Astrocyte (in vitro differentiated cells and primary cell): ENCODE measurements around the gene TLR2. TPM values are rescaled to one million over a fixed set of nuclear protein-coding genes. Genes with fewer than 3 reads are reported as not detected.

Source experiments
- DNase-seq: peaks from one replicate; pipeline ENCODE4 v3.0.0-alpha.2; 2010; ENCODE audit warnings: low read depth
- FAIRE-seq: peaks from 2 replicates; lab custom pipeline; 2011; peaks lifted over from hg19 to GRCh38; lab: Jason Lieb, UNC
- H2AFZ ChIP-seq: 2 replicates; pipeline ENCODE4 v1.6.0; 2012; ENCODE audit warnings: low read depth, low read length, inconsistent platforms
- H3K27ac ChIP-seq: 2 replicates; pipeline ENCODE4 v1.5.1; 2011; ENCODE audit warnings: low read depth, low read length, inconsistent platforms
- H3K27me3 ChIP-seq: 2 replicates; pipeline ENCODE4 v1.6.0; 2011; ENCODE audit warnings: low read length, inconsistent platforms; ENCODE audit not compliant: insufficient read depth
- H3K36me3 ChIP-seq: 2 replicates; pipeline ENCODE4 v1.5.1; 2011; ENCODE audit warnings: low read length, inconsistent platforms; ENCODE audit not compliant: insufficient read depth
- H3K4me1 ChIP-seq: 2 replicates; pipeline ENCODE4 v1.5.1; 2011; ENCODE audit warnings: low read length, inconsistent platforms; ENCODE audit not compliant: insufficient read depth
- H3K4me2 ChIP-seq: 2 replicates; pipeline ENCODE4 v1.6.0; 2012; ENCODE audit warnings: low read length, inconsistent platforms
- H3K4me3 ChIP-seq: 2 replicates; pipeline ENCODE4 v1.5.1; 2011; ENCODE audit warnings: low read depth, mild to moderate bottlenecking, low read length, inconsistent platforms; ENCODE audit not compliant: insufficient read depth
- H3K79me2 ChIP-seq: 2 replicates; pipeline ENCODE4 v1.6.0; 2012; ENCODE audit warnings: mild to moderate bottlenecking, low read length, inconsistent platforms; ENCODE audit not compliant: insufficient read depth
- H3K9ac ChIP-seq: 2 replicates; pipeline ENCODE4 v1.6.0; 2012; ENCODE audit warnings: mild to moderate bottlenecking, low read length, inconsistent platforms
- H3K9me3 ChIP-seq: 2 replicates; pipeline ENCODE4 v1.5.1; 2012; ENCODE audit warnings: low read depth, mild to moderate bottlenecking, low read length, inconsistent platforms; ENCODE audit not compliant: insufficient read depth
- H4K20me1 ChIP-seq: 2 replicates; pipeline ENCODE4 v1.6.0; 2012; ENCODE audit warnings: low read length, inconsistent platforms; ENCODE audit not compliant: insufficient read depth
- H3K27ac Mint-ChIP-seq: one replicate; pipeline ENCODE4 v1.8.0; 2021; ENCODE audit warnings: mild to moderate bottlenecking, mixed read lengths; ENCODE audit not compliant: unreplicated experiment
- H3K27me3 Mint-ChIP-seq: one replicate; pipeline ENCODE4 v1.8.0; 2021; ENCODE audit warnings: low read depth, mixed read lengths; ENCODE audit not compliant: unreplicated experiment
- H3K36me3 Mint-ChIP-seq: one replicate; pipeline ENCODE4 v1.8.0; 2021; ENCODE audit warnings: low read depth, mixed read lengths; ENCODE audit not compliant: unreplicated experiment
- H3K4me1 Mint-ChIP-seq: one replicate; pipeline ENCODE4 v1.8.0; 2021; ENCODE audit warnings: low read depth, mixed read lengths; ENCODE audit not compliant: unreplicated experiment
- H3K4me3 Mint-ChIP-seq: one replicate; pipeline ENCODE4 v1.8.0; 2021; ENCODE audit warnings: mild to moderate bottlenecking, moderate library complexity, mixed read lengths; ENCODE audit not compliant: unreplicated experiment
- H3K9me3 Mint-ChIP-seq: one replicate; pipeline ENCODE4 v1.8.0; 2021; ENCODE audit warnings: mild to moderate bottlenecking, mixed read lengths; ENCODE audit not compliant: unreplicated experiment
- CTCF ChIP-seq: IDR thresholded peaks from 2 replicates; pipeline ENCODE4 v1.5.1; 2011; ENCODE audit warnings: low read depth, mild to moderate bottlenecking, inconsistent platforms, low read length, moderate library complexity; ENCODE audit not compliant: insufficient read depth
- EZH2 ChIP-seq: IDR thresholded peaks from 2 replicates; pipeline ENCODE4 v1.6.1; 2012; ENCODE audit warnings: mild to moderate bottlenecking, low read length, inconsistent platforms; ENCODE audit not compliant: insufficient read depth
- total RNA-seq: library from RNA; stranded (reverse); gene quantifications from 2 replicates; pipeline ENCODE4 v1.2.1, GENCODE V29; 2021

TLR2 gene
- total RNA-seq, 1 donor from 2014 or later: 0.79 TPM

- H3K27ac ChIP-seq: no peak overlapping the region
- no peaks in the 10 kb centered on the region for H3K79me2 ChIP-seq
- no peak overlapping the region for H2AFZ ChIP-seq
- H3K4me1 ChIP-seq: peaks cover 4% of the 10 kb centered on the region
- H3K4me1 Mint-ChIP-seq: peaks cover 8% of the 10 kb centered on the region
- H3K9ac ChIP-seq: no peak overlapping the region
- H3K36me3 ChIP-seq: no peaks in the 10 kb centered on the region
- FAIRE-seq (no peak), DNase-seq (no peak)
- H3K27me3 ChIP-seq: no peaks in the 10 kb centered on the region
- H3K9me3 ChIP-seq: no peaks in the 10 kb centered on the region
- no peak overlapping the region for H3K4me2 ChIP-seq
- H3K9me3 Mint-ChIP-seq: peaks cover 7% of the 10 kb centered on the region
- H3K36me3 Mint-ChIP-seq: peaks cover 1% of the 10 kb centered on the region
- no peak for TF ChIP-seq EZH2
- no peak for TF ChIP-seq CTCF
- H4K20me1 ChIP-seq: no peaks in the 10 kb centered on the region
- no peak overlapping the region for H3K4me3 ChIP-seq
- H3K4me3 Mint-ChIP-seq: no peak overlapping the region
- H3K27ac Mint-ChIP-seq: peak overlapping the region; percentile 0
- peaks cover 3% of the 10 kb centered on the region for H3K27me3 Mint-ChIP-seq
These were observed 29.0 kb upstream of the TLR2 start for GRCh38 chr4:153655002-153655541.

GRCh38 chr4:153655928-153656327, 28.2 kb upstream of the TLR2 start:
- Mint-ChIP-seq H3K27me3 (peaks cover 3% of the 10 kb centered on the region), H3K9me3 (peaks cover 7% of the 10 kb centered on the region), H3K27ac (no peak overlapping the region), H3K4me1 (peaks cover 8% of the 10 kb centered on the region), H3K36me3 (peaks cover 1% of the 10 kb centered on the region), H3K4me3 (no peak overlapping the region)
- DNase-seq (no peak), FAIRE-seq (no peak)
- Histone ChIP-seq H3K9ac (no peak overlapping the region), H3K27ac (no peak overlapping the region), H2AFZ (no peak overlapping the region), H4K20me1 (no peaks in the 10 kb centered on the region), H3K79me2 (no peaks in the 10 kb centered on the region), H3K9me3 (no peaks in the 10 kb centered on the region), H3K4me2 (no peak overlapping the region), H3K4me3 (no peak overlapping the region), H3K36me3 (no peaks in the 10 kb centered on the region), H3K4me1 (peaks cover 4% of the 10 kb centered on the region), H3K27me3 (no peaks in the 10 kb centered on the region)
- TF ChIP-seq CTCF (no peak), EZH2 (no peak)

- H3K36me3 Mint-ChIP-seq: no peaks in the 10 kb centered on the region
- no peaks in the 10 kb centered on the region for H3K4me1 Mint-ChIP-seq
- Histone ChIP-seq H3K9me3 (no peaks in the 10 kb centered on the region), H4K20me1 (no peaks in the 10 kb centered on the region), H2AFZ (no peak overlapping the region), H3K9ac (no peak overlapping the region), H3K36me3 (no peaks in the 10 kb centered on the region), H3K27me3 (no peaks in the 10 kb centered on the region), H3K4me3 (no peak overlapping the region), H3K4me1 (no peaks in the 10 kb centered on the region), H3K79me2 (no peaks in the 10 kb centered on the region), H3K27ac (no peak overlapping the region), H3K4me2 (no peak overlapping the region)
- H3K27ac Mint-ChIP-seq: no peak overlapping the region
- no peak overlapping the region for H3K4me3 Mint-ChIP-seq
- DNase-seq (no peak), FAIRE-seq (no peak)
- peaks cover 1% of the 10 kb centered on the region for H3K9me3 Mint-ChIP-seq
- H3K27me3 Mint-ChIP-seq: peaks cover 4% of the 10 kb centered on the region
- TF ChIP-seq EZH2 (no peak), CTCF (no peak)
These were observed 22.8 kb upstream of the TLR2 start for GRCh38 chr4:153661215-153661822.
